Endothelial cell (in vitro differentiated cells): ENCODE data around the gene KRTAP2-4. TPM values are rescaled to one million over a fixed set of nuclear protein-coding genes. Genes with fewer than 3 reads are reported as not detected.
"Not testable (repeated sequence)": the region's sequence is repeated elsewhere in the genome, so short reads cannot be mapped to it uniquely, and the experiment has no call there.

ENCODE experiments used
- DNase-seq: peaks from one replicate; pipeline ENCODE4 v3.0.0; 2021; ENCODE audit warnings: low spot score
- H3K27ac Mint-ChIP-seq: one replicate; pipeline ENCODE4 v1.8.0; 2021; ENCODE audit warnings: mixed read lengths, inconsistent platforms; ENCODE audit not compliant: unreplicated experiment
- H3K27me3 Mint-ChIP-seq: one replicate; pipeline ENCODE4 v1.8.0; 2021; ENCODE audit warnings: mild to moderate bottlenecking, moderate library complexity, mixed read lengths, inconsistent platforms; ENCODE audit not compliant: unreplicated experiment
- H3K36me3 Mint-ChIP-seq: one replicate; pipeline ENCODE4 v1.8.0; 2021; ENCODE audit warnings: mild to moderate bottlenecking, low read depth, mixed read lengths, inconsistent platforms; ENCODE audit not compliant: unreplicated experiment
- H3K4me1 Mint-ChIP-seq: one replicate; pipeline ENCODE4 v1.8.0; 2021; ENCODE audit warnings: mild to moderate bottlenecking, mixed read lengths, inconsistent platforms; ENCODE audit not compliant: unreplicated experiment
- H3K4me3 Mint-ChIP-seq: one replicate; pipeline ENCODE4 v1.8.0; 2021; ENCODE audit warnings: mild to moderate bottlenecking, mixed read lengths, inconsistent platforms; ENCODE audit not compliant: unreplicated experiment
- H3K9me3 Mint-ChIP-seq: one replicate; pipeline ENCODE4 v1.8.0; 2021; ENCODE audit warnings: mixed read lengths, inconsistent platforms; ENCODE audit not compliant: unreplicated experiment
- CTCF ChIP-seq: fragments of 200-600 bp; sonication (generic); IDR thresholded peaks from one replicate; pipeline ENCODE4 v1.5.0; 2021; ENCODE audit warnings: antibody characterized with exemption; ENCODE audit not compliant: unreplicated experiment
- total RNA-seq: library from RNA; stranded (reverse); fragmentation: NEBNext Ultra II Directional; extraction: Animal tissue kit (Norgen Biotek cat#: 25700); gene quantifications from one replicate; pipeline ENCODE4 v1.2.1, GENCODE V29; 2021; ENCODE audit not compliant: unreplicated experiment

The KRTAP2-4 gene
- total RNA-seq, 1 donor from 2014 or later = not detected

GRCh38 chr17:41058741-41059140 is 6.9 kb downstream of the KRTAP2-4 start:
- Mint-ChIP-seq H3K36me3 (no peaks in the 10 kb centered on the region), H3K27me3 (peaks cover 1% of the 10 kb centered on the region), H3K4me1 (no peaks in the 10 kb centered on the region), H3K27ac (no peak overlapping the region), H3K9me3 (no peaks in the 10 kb centered on the region), H3K4me3 (no peak overlapping the region)
- DNase-seq = no peak
- TF ChIP-seq CTCF = no peak

GRCh38 chr17:41057547-41057946 is 8.1 kb downstream of the KRTAP2-4 start:
- TF ChIP-seq CTCF = no peak
- H3K27ac Mint-ChIP-seq = no peak overlapping the region
- H3K9me3 Mint-ChIP-seq = no peaks in the 10 kb centered on the region
- no peaks in the 10 kb centered on the region for H3K4me1 Mint-ChIP-seq
- H3K36me3 Mint-ChIP-seq = no peaks in the 10 kb centered on the region
- no peaks in the 10 kb centered on the region for H3K27me3 Mint-ChIP-seq
- H3K4me3 Mint-ChIP-seq = no peak overlapping the region
- no peak for DNase-seq

- not testable (repeated sequence) for DNase-seq, H3K27me3 Mint-ChIP-seq, H3K27ac Mint-ChIP-seq, H3K4me3 Mint-ChIP-seq, H3K4me1 Mint-ChIP-seq, H3K36me3 Mint-ChIP-seq, H3K9me3 Mint-ChIP-seq
Measured at GRCh38 chr17:41055130-41055529, 10.5 kb downstream of the KRTAP2-4 start, which contains the start of gene KRTAP2-2. KRTAP2-2 (minus strand) TSS chr17:41055230; CDS start chr17:41055211, 19 bp downstream.

DNA sequence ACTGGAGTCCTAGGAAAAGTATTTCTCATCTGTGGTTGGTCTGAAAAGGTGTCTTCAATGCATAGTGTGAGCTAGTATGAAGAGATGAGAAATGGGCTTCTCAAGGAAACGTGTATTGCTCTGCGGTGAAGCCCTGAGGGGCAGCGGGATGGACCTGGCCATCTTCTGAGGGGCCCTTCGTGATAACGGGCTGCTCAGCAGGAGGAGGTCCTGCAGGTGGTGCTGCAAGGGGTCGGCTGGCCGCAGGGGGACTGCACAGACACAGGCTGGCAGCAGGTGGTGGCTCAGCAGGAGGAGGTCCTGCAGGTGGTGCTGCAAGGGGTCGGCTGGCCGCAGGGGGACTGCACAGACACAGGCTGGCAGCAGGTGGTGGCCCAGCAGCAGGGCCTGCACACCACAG is 11.1 kb downstream of the KRTAP2-4 start:
- not testable (repeated sequence) for H3K4me3 Mint-ChIP-seq, H3K27me3 Mint-ChIP-seq, H3K4me1 Mint-ChIP-seq, H3K9me3 Mint-ChIP-seq, DNase-seq, H3K27ac Mint-ChIP-seq, H3K36me3 Mint-ChIP-seq

GRCh38 chr17:41054025-41054424 is 11.7 kb downstream of the KRTAP2-4 start:
- no peaks in the 10 kb centered on the region for H3K36me3 Mint-ChIP-seq
- H3K4me3 Mint-ChIP-seq = no peak overlapping the region

GRCh38 chr17:41052566-41052965 is 13.1 kb downstream of the KRTAP2-4 start:
- no peak overlapping the region for H3K27ac Mint-ChIP-seq
- H3K27me3 Mint-ChIP-seq = no peaks in the 10 kb centered on the region

More at GRCh38 chr17:41054025-41054424, 11.7 kb downstream of the KRTAP2-4 start:
- TF ChIP-seq CTCF = no peak
- Mint-ChIP-seq H3K9me3 (no peaks in the 10 kb centered on the region), H3K4me1 (no peaks in the 10 kb centered on the region), H3K27me3 (no peaks in the 10 kb centered on the region), H3K27ac (no peak overlapping the region)
- DNase-seq = no peak

More at GRCh38 chr17:41052566-41052965, 13.1 kb downstream of the KRTAP2-4 start:
- TF ChIP-seq CTCF = no peak
- H3K9me3 Mint-ChIP-seq = no peaks in the 10 kb centered on the region
- no peaks in the 10 kb centered on the region for H3K36me3 Mint-ChIP-seq
- no peak overlapping the region for H3K4me3 Mint-ChIP-seq
- DNase-seq = no peak
- no peaks in the 10 kb centered on the region for H3K4me1 Mint-ChIP-seq
